Ureter (tissue), 1 donor: ENCODE results near the gene PPARD. TPM values are rescaled to one million over a fixed set of nuclear protein-coding genes. Genes with fewer than 3 reads are reported as not detected.
A peak's percentile ranks its signal among the peaks of the same experiment; 100 is the strongest.
"Not testable (repeated sequence)": the region's sequence is repeated elsewhere in the genome, so short reads cannot be mapped to it uniquely, and the experiment has no call there.

Source experiments
- DNase-seq: peaks from one replicate; pipeline ENCODE4 v3.0.0-alpha.2; 2020; ENCODE audit warnings: low spot score
- total RNA-seq: library from RNA; stranded (reverse); gene quantifications from one replicate; pipeline ENCODE4 v1.2.4, GENCODE V29; 2023
- donor health status: DM: yes; HTN: yes; CAD: no.

PPARD gene
- total RNA-seq, 1 donor from 2014 or later, result 31.2 TPM

DNA sequence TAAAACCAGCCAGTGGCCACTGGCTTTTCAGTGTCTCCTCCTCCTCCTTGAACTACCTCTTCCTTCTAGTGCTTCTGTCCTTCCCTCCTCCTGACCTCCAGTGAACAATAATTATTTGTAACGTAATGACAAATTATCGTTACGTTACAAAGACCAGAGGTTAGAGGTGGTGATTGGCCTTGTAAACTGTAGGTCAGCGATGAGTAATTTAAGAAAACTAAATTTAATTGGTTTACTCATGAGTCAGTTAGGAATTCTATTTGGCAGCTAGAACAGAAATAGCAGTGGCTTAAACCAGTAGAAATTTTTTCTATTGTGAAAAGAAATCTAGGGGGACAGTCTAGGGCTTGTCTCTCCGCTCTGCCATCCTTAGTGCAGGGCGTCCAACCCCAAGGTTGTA is 38.8 kb downstream of the PPARD start:
- no peak for DNase-seq

DNA sequence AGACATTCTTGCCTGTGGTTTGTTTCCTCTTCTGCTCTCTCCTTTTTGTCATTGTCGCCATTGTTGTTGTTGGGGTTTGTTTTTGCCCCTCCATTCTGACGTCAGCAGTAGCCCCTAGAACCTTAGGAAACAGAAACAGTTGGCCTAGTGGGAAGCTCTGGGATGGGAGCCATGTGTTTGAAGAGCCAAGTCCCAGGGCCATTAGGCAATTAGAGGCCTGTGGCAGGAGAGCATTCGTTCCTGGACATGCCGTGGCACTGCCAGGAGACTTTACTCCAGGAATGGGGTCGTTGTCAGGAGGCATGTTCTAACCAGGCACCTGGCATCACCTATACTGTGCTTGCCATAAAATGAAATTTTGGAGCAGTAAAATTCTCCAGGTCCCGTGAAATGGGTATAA is 39.7 kb downstream of the PPARD start:
- no peak for DNase-seq

DNA sequence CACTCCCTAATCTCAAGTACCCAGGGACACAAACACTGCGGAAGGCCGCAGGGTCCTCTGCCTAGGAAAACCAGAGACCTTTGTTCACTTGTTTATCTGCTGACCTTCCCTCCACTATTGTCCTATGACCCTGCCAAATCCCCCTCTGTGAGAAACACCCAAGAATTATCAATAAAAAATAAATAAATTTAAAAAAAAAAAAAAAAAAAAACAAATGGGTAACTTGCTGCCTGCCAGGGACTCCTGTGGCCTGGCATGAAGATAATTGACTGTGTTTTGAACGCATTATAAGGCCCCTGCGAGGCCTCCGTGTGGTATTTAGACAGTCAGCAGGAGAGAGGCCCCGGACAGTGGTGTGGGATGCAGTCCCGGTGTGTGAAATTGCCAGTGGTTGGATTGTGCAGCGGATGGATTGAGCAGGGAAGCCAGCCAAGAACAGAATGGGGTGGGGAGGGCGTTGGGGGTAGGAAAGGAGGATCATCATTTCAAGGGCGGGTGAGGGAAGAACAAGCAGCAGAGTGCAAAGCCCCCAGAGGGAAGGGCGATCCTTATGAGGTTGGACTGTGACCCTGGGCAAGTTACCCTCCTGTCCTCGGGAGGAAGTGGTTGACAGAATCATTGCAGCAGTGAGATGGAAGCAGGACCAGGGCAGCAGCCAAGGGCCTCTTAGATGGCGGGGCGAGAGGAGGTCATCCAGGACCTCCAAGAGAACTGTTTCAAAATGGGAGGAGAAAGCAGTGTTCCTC is 43.3 kb downstream of the PPARD start:
- no peak for DNase-seq

DNA sequence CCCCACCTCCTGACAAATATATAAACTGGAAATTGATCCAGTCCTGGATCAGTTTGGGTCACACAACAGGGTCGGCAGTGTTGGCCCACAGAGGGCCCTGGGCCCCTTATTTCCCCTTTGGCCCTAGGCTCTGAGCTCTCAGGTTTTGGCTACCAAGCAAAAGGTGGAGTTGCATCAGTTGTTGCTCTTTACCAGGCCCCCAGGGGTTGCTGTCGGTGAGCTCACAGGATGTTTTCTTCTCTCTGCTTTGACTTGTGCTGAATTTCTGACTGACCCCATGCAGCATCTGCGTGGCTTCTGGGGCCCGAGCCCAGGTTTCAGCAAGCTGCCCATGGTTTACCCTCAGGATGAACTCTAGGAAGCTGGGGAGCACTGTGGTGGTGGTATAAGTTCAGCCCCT is 44.6 kb downstream of the PPARD start:
- no peak for DNase-seq

DNA sequence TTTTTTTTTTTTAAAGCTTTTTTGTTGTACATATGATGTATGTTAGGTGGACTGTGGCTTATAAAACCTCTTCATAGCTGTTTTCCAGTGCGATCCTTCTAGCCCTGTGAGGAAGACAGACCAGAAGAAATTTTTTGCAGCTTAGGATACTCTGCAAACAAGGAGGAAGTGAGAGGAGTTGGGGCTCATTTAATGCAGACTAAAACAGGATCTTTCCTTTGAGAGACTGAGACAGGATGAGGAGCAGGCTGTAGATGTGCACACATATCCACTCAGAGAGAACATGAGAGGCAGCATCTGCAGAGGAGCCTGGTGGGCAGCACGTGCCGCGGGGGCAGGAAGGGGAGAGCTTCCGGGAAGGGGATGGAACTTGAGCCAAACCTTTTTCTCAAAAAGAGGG is 45.7 kb downstream of the PPARD start:
- no peak for DNase-seq

DNA sequence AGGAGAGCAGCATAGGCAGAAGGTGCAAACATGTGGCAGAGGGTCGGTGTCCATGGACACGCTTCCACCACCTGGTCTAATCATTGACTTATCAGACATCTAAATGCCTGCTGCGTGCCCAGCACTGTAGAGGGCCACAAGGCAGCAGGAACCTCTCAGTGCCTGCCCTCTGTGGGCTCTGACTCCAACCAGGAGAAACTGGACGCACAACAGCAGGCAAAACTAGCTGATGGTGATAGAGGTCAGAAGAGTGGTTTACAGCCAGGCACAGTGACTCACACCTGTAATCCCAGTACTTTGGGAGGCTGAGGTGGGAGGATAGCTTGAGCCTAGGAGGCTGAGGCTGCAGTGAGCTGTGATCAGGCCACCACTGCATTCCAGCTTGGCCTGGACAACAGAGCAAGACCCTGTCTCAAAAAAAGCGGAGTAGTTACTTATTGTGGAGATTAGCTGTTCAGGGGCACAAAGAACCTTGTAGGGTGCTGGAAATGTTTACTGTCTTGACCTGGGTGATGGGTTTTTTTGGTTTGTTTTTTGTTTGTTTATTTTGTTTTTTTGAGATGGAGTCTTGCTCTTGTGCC is 46.5 kb downstream of the PPARD start:
- no peak for DNase-seq

DNA sequence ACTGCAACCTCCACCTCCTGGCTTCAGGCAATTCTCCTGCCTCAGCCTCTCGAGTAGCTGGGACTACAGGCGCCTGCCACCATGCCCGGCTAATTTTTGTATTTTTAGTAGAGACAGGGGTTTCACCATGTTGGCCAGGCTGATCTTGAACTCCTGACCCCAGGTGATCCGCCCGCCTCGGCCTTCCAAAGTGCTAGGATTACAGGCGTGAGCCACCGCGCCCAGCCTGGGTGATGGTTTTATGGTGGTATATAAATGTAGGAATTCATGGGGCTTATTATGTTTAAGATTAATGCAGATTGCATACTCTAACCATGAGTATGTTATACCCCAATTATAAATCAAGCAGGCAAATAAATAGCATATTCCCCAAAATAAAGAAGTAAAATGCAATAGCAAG is 47.0 kb downstream of the PPARD start:
- DNase-seq, result not testable (repeated sequence)

DNA sequence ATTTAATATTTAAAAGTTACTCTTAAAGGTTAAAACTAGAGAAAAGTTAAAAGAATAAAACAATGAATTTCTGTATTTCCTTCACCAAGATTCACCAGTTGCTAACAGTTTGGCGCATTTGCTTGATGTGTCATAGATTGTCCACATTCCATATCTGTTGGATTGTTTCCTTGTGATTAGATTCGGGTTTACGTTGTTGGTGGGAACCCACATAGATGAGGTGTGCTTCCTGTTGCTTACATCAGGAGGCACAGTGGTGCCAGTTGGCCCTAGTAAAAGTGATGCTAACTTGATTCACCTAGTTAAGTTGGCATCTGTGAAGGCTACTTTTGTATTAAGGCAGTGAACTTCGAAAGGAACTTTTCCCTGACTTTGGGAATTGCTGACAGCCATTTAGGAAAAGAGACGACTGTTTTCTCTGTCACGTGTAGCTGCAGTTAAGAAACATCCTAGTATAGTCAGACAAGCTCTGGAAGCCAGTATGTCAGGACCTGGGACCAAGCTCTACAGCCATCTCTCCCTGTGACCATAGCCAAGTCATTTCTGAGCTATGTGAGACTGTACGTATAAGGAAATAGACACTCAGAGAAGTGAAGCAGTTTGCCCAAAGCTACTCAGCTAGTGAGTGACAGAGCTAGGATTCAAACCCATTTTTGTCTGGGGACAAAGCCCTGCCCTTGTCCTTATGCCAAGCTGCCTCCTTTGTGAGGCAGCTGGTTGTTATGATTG is 49.0 kb downstream of the PPARD start:
- DNase-seq, result no peak

DNA sequence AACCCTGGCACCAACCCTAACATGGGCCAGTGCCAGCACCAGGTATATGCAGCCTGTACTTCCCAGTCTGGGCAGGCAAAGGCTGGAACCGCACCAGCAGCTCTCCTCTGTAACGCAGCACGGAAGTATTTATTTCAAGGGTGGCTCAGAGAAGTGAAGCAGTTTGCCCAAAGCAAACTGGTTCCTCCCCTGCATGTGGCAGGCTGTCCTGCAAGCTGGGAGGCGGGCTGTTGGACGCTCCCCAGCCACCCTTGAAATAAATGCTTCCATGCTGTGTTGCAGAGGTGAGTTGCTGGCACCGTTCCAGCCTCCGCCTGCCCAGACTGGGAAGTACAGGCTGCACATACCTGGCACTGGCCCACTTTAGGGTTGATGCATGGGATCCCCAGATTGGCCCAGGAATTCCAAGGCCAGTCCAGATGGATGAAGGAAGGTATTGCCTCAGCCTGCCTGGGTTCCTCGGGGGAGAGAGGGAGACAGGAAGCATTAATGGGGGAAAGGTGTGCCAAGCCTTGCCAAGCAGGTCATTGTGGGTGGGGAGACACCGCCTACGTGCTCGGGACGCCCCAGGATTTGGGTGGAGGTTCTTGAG is 49.8 kb downstream of the PPARD start:
- DNase-seq, result peak; percentile 84

DNA sequence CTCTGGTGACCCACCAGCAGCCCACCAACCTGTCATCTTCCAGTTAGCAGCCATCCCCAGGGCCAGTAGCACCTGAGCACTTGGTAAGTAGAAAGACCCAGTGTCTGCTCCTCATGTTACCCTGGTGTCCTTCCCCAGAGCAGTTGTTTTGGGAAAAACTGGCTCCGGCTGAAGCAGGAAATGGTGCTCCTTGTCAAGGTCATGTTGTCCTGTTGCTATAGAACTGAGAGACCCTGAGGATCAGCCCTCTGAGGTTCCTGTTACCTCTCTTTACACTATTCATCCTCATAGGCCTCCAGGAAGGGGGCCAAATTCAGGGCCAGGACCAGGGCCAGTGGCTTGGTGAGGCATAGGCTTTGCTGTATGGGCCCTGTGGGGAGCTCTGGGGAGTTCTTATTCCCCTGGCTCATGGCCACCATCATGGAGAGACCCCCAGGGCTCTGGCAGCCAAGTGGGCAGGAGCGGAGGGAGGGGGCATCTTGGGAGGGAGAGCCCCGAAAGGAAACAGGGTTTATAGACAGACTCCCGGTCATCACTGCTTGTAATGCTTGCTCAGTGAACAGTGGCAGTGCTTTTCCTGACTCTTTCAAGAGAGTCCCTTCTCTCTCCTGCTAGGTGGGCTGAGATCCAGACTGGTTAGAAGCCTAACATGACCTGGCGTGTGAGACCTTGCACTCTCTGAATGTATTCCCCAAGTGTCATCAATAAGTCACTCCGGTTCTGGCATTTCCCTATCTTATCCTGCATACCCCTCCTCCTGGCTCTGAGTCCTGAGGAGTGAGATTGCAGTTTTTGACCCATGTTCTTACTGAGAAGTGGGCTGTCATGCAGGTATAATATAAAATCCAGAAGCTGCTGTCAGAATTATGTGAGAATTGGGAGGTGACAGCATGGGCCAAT is 50.7 kb downstream of the PPARD start:
- no peak for DNase-seq

DNA sequence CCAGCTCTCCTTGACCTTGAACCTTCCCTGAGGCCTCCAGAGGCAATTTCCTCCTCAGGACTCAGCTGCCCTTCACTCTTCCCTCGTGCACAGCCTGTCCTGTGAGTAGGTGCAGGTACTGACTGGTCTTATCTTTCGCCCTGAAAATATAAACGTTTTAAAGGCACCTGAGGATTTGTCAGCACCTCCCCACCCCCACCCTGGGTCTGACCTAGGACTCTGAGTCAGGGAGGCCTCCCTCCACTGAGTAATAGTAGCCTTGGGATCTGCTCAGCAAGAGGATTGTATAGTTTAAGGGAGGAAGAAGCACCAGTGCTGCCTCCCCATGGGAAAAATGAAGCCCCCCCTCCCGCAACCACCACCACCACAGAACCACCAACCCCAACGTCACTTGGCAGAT is 54.6 kb downstream of the PPARD start:
- DNase-seq, result no peak

DNA sequence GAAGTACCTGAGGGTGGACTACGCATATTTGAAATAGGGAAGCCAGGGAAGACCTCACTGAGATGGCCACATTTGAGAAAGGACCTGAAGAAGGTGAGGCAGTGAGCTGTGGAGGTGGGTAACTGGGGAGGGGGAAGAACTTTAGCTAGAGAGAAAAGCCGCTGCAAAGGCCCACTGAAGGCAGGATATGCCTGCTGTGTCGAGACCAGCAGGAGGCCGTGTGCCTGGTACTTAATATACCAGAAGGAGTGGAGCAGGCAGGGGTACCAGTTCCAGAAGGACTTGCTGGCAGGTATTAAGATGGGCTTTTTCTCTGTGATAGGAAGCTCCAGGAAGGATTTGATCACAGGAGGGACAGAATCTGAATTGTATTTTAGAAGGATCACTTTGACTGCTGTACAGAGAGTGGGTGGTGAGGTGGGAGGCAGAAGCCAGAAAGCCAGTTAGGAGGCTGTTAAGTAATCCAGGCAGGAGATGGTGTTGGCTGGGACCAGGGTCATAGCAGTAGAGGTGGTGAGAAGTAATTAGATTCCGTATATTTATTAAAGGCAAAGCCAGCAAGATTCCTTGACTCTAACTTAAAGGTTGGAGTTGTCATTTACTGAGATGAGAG is 55.6 kb downstream of the PPARD start:
- DNase-seq, result no peak

DNA sequence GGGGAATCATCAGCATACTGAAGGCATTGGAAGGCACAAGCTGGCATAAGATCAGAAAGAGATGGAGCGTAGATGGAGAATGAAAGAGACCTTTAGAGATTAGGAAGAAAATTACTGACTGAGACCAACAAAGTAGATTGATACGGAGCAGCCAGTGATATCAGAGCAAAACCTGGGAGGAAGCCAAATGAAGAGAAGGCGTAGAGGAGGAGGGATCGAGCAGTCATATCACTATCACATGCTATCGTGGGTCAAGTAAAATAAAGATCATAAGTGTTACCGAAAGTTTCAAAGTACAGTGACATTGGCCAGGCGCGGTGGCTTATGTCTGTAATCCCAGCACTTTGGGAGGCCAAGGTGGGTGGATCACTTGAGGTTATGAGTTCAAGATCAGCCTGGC is 56.2 kb downstream of the PPARD start:
- no peak for DNase-seq

DNA sequence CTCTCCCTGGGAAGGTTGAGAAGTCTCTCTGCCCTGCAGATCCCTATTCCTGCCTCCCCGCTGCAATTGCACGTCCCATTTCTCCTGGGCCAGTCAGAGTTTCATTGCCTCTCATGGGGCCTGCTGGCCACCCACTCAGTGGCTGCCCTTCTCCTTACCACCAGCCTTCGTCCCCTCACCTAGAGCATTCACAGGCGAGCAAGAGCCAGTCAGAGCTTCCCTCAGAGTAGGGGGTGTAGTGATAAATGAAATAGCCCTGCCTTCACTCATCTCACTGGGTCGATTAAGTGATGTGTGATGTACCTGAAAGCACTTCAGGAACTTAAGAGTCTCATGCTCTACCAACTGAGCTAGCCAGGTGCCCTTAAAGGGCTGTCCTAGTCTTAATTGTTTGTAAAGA is 57.8 kb downstream of the PPARD start:
- no peak for DNase-seq

DNA sequence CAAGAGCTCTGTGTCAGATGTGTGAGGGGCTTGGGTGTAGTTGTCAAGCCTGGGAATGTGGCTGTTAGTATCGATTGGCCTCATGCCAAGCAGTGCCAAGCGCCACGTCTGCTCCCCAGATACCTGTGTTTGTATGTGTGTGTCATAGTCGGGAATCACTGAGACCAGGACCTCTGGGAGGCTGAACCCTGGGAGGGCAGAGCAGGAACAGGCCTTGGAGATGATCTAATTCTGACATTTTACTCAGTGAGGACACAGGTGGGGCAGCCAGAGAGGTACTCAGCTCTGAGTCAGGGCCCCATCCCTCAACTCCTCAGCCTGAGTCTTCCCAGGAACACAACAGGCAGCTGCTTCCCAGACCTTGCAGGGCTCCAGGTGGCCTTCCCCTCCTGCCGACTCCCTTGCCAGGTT is 58.5 kb downstream of the PPARD start:
- no peak for DNase-seq

DNA sequence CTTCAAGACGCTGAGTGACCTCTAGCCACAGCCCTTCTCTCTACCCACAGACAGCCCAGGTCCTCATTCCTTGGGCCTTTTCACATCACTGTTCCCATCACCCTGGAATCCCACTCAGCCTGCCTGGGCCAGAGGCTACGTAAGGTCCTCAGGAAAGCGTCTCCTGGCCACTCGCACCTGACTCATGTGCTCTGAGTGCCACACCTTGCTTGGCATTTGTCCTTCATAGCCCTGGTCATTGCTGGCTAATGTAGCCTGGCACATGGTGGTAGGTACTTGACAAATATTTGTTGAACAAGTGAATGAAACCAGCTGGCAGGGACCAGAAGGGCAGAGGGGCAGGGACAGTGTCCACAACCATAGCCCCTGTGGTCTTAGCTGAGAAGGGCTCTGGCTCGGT is 59.2 kb downstream of the PPARD start:
- DNase-seq, result no peak

DNA sequence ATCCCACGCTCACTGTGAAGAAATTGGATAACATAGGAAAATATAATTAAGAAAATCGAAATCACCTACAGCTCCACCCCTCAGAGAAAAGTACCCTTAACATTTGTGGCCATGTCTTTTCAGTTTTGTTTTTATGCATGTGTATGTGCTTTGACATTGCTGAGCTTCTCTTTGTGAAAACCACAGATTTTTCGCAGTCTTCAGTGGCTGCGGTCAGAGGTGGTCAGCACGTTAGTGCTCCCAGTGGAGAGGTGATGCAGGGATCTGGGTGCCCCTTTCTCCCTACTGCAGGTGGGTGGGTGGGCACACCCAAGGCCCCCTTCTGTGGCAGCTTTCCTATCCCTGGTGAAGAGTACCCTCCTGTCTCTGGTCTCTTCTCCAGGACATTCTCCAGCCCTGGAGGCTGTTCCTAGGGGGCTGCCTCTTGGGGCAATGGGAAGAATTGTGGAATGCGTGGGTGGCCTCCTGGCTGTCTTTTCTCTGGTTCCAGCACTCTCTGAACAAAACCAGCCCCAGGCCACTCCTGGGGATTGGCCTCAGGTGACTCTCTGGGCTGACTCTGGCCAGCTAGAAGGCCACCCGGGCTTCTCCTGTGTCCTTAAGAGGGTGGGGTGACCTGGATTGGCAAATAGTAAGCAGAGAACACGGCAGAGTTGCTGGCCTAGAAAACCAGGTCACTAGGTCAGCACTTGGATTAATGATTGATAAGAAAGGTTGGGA is 59.9 kb downstream of the PPARD start:
- DNase-seq, result no peak

DNA sequence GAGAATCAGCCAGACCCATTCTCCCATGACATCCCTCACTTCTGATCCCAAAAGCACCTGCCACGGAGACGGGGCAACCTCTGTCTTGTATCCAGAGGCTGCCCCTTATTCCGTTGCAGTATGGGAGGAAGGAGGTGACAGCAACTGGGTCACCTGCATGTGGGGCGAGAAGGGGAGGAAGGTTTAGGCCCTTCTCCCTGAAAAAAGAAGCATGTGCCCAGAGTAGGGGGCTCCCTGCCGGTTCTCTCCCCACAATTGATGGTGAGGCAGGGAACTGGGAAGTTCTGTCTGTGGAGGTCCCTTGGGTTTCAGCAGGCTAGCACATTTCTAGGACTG is 60.5 kb downstream of the PPARD start:
- no peak for DNase-seq

DNA sequence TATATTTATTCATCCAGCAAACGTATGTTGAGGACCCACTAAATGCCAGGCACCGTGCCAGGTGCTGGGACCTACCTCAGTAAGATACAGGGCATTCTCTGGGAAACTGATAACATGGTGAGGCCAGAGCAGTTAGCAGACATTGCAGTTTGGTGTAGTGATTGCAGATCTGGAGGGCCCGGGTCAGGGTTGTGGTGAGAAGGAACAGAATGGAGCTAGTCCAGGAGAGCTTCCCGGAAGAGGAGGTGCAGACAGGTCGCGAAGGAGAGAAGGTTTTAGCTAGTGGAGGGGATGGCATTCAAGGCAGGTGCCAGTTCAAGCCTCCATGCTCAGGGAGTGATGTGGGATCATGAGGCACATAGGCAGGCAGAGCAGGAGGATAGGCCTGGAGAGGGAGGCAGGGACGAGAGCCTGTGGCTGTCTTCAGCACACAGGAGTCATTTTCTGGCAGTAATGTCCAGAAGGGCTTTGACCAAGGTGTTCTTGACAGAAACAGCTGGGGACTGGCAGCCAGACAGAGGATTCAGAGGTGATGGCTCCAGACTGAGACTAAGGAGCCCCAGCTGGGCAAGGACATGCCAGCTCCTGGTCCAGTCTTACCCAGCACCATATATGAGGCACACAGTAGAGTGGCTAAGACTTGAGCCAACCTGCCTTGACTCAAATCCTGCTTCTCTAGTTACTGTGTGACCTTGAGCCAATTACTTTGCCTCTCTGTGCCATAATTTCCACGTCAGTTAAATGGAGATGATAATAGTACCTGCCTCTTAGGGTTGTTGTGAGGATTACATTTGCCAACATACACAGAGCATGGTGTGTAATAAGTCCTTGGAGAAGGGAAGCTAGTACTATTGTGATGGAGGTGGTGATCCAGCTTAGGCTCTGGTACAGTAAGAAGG is 61.4 kb downstream of the PPARD start:
- DNase-seq, result no peak
